Mesendoderm (in vitro differentiated cells): ENCODE measurements around the gene TNP1. TPM values are rescaled to one million over a fixed set of nuclear protein-coding genes. Genes with fewer than 3 reads are reported as not detected.

ENCODE experiments used
- DNase-seq: peaks from one replicate; pipeline ENCODE4 v3.0.0; 2013
- H2AK5ac ChIP-seq: 2 replicates; pipeline ENCODE4 v1.6.1; 2013; ENCODE audit warnings: low read length, inconsistent platforms
- H2BK120ac ChIP-seq: 2 replicates; pipeline ENCODE4 v1.6.1; 2013; ENCODE audit warnings: low read depth, mild to moderate bottlenecking, low read length, moderate library complexity, mixed read lengths
- H2BK15ac ChIP-seq: replicated peaks from 2 replicates; pipeline ENCODE4 v1.6.1; 2013; ENCODE audit warnings: low read depth, mild to moderate bottlenecking, moderate library complexity
- H2BK5ac ChIP-seq: 2 replicates; pipeline ENCODE4 v1.6.1; 2013; ENCODE audit warnings: low read length, inconsistent platforms
- H3K18ac ChIP-seq: 2 replicates; pipeline ENCODE4 v1.6.1; 2013; ENCODE audit warnings: mild to moderate bottlenecking, low read length, mixed read lengths
- H3K23ac ChIP-seq: one replicate; pipeline ENCODE4 v1.6.1; 2013; ENCODE audit warnings: low read length
- H3K27ac ChIP-seq: 2 replicates; pipeline ENCODE4 v1.5.1; 2013; ENCODE audit warnings: low read depth, mild to moderate bottlenecking, inconsistent platforms, low read length, moderate library complexity
- H3K27me3 ChIP-seq: 2 replicates; pipeline ENCODE4 v1.6.1; 2013; ENCODE audit warnings: low read length, control low read depth, mild to moderate bottlenecking, inconsistent platforms; ENCODE audit not compliant: insufficient read depth, poor library complexity
- H3K36me3 ChIP-seq: 2 replicates; pipeline ENCODE4 v1.6.1; 2013; ENCODE audit warnings: low read length, inconsistent platforms; ENCODE audit not compliant: control insufficient read depth, insufficient read depth
- H3K4ac ChIP-seq: one replicate; pipeline ENCODE4 v1.6.1; 2013; ENCODE audit warnings: low read depth, mild to moderate bottlenecking, low read length, moderate library complexity
- H3K4me1 ChIP-seq: 2 replicates; pipeline ENCODE4 v1.6.1; 2013; ENCODE audit warnings: low read depth, low read length, inconsistent platforms; ENCODE audit not compliant: control insufficient read depth
- H3K4me2 ChIP-seq: 2 replicates; pipeline ENCODE4 v1.6.1; 2013; ENCODE audit warnings: low read length
- H3K4me3 ChIP-seq: 2 replicates; pipeline ENCODE4 v1.5.1; 2013; ENCODE audit warnings: mild to moderate bottlenecking, low read length
- H3K56ac ChIP-seq: one replicate; pipeline ENCODE4 v1.6.1; 2013; ENCODE audit warnings: low read length
- H3K79me1 ChIP-seq: 2 replicates; pipeline ENCODE4 v1.6.1; 2013; ENCODE audit warnings: low read length, inconsistent platforms
- H3K79me2 ChIP-seq: 2 replicates; pipeline ENCODE4 v1.6.1; 2013; ENCODE audit warnings: mild to moderate bottlenecking, low read length; ENCODE audit not compliant: control insufficient read depth, insufficient read depth
- H3K9ac ChIP-seq: 2 replicates; pipeline ENCODE4 v1.6.1; 2013; ENCODE audit warnings: low read length, inconsistent platforms
- H4K5ac ChIP-seq: one replicate; pipeline ENCODE4 v1.6.1; 2013; ENCODE audit warnings: low read length
- H4K8ac ChIP-seq: one replicate; pipeline ENCODE4 v1.6.1; 2013; ENCODE audit warnings: low read depth, mild to moderate bottlenecking, control low read depth, low read length, moderate library complexity
- WGBS: extraction: QIAGEN DNeasy Blood & Tissue Kit; methylation state at CpG from one replicate; pipeline ENCODE4 v1.1.7; 2013; ENCODE audit warnings: low lambda C conversion rate, missing lambda C conversion rate; ENCODE audit not compliant: insufficient coverage; ENCODE audit errors: extremely low coverage; 5-methylcytosine and 5-hydroxymethylcytosine counted together
- polyA plus RNA-seq, 2 experiments: library from polyadenylated mRNA; stranded (reverse); fragments of 200-250 nt; gene quantifications; one replicate each; pipeline ENCODE4 v1.2.3, GENCODE V29; 2013

Gene TNP1, protein sequence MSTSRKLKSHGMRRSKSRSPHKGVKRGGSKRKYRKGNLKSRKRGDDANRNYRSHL
- not detected for polyA plus RNA-seq (2013, experiment 1 of 2)
- polyA plus RNA-seq (2013, experiment 2 of 2), result not detected

DNA sequence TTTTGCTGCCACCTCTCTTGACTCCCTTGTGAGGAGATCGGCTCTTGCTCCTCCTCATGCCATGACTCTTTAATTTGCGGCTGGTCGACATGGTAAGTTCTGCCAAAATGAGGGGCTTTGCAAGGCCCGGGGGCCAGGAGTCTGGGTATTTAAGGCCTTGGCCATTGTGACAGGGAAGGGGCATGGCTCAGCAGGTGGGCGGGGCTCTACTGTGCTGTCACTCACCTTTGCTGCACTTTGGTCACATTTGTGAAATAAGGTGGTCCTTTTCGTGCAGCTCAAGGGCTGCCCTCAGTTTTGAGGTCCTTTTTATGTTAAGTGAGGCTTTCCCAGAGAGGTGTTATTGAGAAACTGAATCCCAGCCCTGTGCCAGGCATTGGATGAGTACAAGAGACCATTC lies at the start of gene TNP1:
TSS of gene TNP1 (minus strand) at position 121 of the 400 bp plus-strand sequence. CDS start at position 91, 30 bp downstream.
- H3K4me1 ChIP-seq, result peaks cover 5% of the 10 kb centered on the region
- H3K56ac ChIP-seq, result no peak within 1 kb of the TSS
- no peak within 1 kb of the TSS for H3K27ac ChIP-seq
- no peaks in the 10 kb centered on the region for H3K79me2 ChIP-seq
- H2AK5ac ChIP-seq, result no peak within 1 kb of the TSS
- no peak within 1 kb of the TSS for H3K4ac ChIP-seq
- H2BK15ac ChIP-seq, result no peak within 1 kb of the TSS
- H3K18ac ChIP-seq, result no peak within 1 kb of the TSS
- no peaks in the 10 kb centered on the region for H3K79me1 ChIP-seq
- no peak within 1 kb of the TSS for H4K5ac ChIP-seq
- no peak within 1 kb of the TSS for H3K23ac ChIP-seq
- no peak within 1 kb of the TSS for H3K4me3 ChIP-seq
- H3K9ac ChIP-seq, result no peak within 1 kb of the TSS
- H3K4me2 ChIP-seq, result no peak within 1 kb of the TSS
- H2BK120ac ChIP-seq, result no peak within 1 kb of the TSS
- no peak within 1 kb of the TSS for H4K8ac ChIP-seq
- WGBS, result no CpG with 5 or more reads among the region's 6 CpGs
- H3K27me3 ChIP-seq, result no peaks in the 10 kb centered on the region
- H3K36me3 ChIP-seq, result no peaks in the 10 kb centered on the region
- DNase-seq, result no peak
- H2BK5ac ChIP-seq, result no peak within 1 kb of the TSS

DNA sequence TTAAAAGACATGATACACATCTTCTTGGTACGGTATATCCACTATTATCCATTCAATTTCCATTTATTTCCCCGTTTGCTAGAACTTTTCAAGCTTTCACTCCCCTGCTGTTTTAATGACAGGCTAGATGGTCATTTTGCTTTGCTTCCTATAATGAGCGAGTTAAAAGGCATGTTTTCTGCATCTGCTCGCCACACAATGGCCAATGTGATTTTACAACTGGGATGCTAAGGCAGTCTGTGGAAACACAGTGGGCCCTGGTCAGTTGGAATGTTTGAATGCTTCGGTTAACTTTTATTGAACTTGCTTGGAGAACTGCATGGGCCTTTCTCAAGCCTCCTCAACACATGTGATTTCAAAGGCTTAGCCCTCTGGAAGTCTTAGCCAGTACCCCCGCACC lies 48.4 kb upstream of the TNP1 start:
- Histone ChIP-seq H2BK5ac (no peak overlapping the region), H3K18ac (no peak overlapping the region), H4K8ac (no peak overlapping the region), H3K9ac (no peak overlapping the region), H3K4me1 (no peaks in the 10 kb centered on the region), H3K23ac (no peak overlapping the region), H3K79me1 (no peaks in the 10 kb centered on the region), H3K4ac (no peak overlapping the region), H2AK5ac (no peak overlapping the region), H4K5ac (no peak overlapping the region), H3K27ac (no peak overlapping the region), H3K56ac (no peak overlapping the region), H3K79me2 (no peaks in the 10 kb centered on the region), H3K4me3 (no peak overlapping the region), H3K4me2 (no peak overlapping the region), H2BK120ac (no peak overlapping the region), H3K36me3 (no peaks in the 10 kb centered on the region), H2BK15ac (no peak overlapping the region), H3K27me3 (no peaks in the 10 kb centered on the region)
- no peak for DNase-seq
- no CpG with 5 or more reads among the region's 6 CpGs for WGBS

DNA sequence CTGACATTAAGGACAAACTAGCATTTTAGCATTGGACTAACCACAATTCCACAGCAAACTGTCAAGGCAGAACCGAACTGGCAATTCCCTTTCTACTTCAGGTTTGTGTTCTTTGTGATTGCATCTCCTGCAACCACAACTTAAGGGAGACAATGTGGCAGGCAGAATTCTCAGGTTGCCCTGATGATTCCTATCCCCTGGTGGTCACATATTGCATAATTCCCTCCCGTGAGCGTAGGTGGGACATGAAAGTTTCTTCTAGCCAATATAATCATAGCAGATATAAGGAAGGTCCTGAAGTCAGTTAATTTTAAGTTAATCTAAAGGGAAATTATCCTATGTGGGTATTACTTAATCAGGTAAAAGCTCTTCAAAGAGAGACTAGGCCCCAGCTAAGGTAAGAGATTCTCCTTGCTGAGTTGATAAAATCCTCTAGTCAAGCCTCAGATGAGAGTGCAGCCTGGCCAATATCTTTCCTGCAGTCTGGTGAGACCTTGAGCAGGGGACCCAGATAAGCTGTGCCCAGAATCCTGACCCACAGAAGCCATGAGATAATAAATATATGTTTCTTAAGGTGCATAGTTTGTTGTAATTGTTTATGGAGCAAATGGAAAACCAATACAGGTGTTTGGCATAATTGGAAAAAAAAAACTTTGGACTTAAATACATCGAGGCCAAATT lies 45.9 kb upstream of the TNP1 start:
- Histone ChIP-seq H4K8ac (no peak overlapping the region), H3K27ac (no peak overlapping the region), H3K56ac (no peak overlapping the region), H3K4me2 (no peak overlapping the region), H3K18ac (no peak overlapping the region), H3K79me1 (no peaks in the 10 kb centered on the region), H3K23ac (no peak overlapping the region), H3K9ac (no peak overlapping the region), H4K5ac (no peak overlapping the region), H3K4me3 (no peak overlapping the region), H2AK5ac (no peak overlapping the region), H3K27me3 (no peaks in the 10 kb centered on the region), H3K4ac (no peak overlapping the region), H3K79me2 (no peaks in the 10 kb centered on the region), H2BK120ac (no peak overlapping the region), H3K4me1 (no peaks in the 10 kb centered on the region), H3K36me3 (no peaks in the 10 kb centered on the region), H2BK5ac (no peak overlapping the region), H2BK15ac (no peak overlapping the region)
- WGBS, result no CpG with 5 or more reads among the region's 4 CpGs
- peak; percentile 10 for DNase-seq

DNA sequence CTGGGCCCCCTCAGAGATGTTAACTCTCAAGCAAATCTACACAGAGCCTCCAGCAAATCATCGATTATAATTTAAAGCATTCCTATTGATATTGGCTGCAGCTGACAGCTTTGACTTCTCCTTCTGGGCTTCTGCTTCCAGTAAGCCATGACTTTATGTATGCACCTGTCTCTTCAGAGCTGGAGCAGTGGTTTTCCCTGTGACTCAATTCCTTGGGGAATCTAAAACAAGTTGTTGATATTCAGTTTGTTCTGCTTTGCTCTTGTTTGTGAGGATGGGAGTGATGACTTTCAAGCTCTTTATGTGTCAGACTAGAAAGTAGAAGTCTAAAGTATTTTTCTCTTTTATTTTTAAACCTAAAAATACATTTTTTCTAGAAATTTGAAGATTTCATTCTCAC lies 45.1 kb upstream of the TNP1 start:
- H3K27ac ChIP-seq, result no peak overlapping the region
- WGBS, result no CpG with 5 or more reads among the region's 1 CpG
- no peak overlapping the region for H4K8ac ChIP-seq
- no peaks in the 10 kb centered on the region for H3K79me1 ChIP-seq
- H3K9ac ChIP-seq, result no peak overlapping the region
- no peak overlapping the region for H2AK5ac ChIP-seq
- no peak overlapping the region for H3K18ac ChIP-seq
- no peak overlapping the region for H3K23ac ChIP-seq
- H3K4ac ChIP-seq, result no peak overlapping the region
- no peak overlapping the region for H2BK15ac ChIP-seq
- H3K36me3 ChIP-seq, result no peaks in the 10 kb centered on the region
- H3K4me3 ChIP-seq, result no peak overlapping the region
- H3K79me2 ChIP-seq, result no peaks in the 10 kb centered on the region
- H2BK5ac ChIP-seq, result no peak overlapping the region
- H3K4me1 ChIP-seq, result no peaks in the 10 kb centered on the region
- no peak overlapping the region for H3K4me2 ChIP-seq
- no peak overlapping the region for H3K56ac ChIP-seq
- H4K5ac ChIP-seq, result no peak overlapping the region
- DNase-seq, result no peak
- no peak overlapping the region for H2BK120ac ChIP-seq
- H3K27me3 ChIP-seq, result no peaks in the 10 kb centered on the region

DNA sequence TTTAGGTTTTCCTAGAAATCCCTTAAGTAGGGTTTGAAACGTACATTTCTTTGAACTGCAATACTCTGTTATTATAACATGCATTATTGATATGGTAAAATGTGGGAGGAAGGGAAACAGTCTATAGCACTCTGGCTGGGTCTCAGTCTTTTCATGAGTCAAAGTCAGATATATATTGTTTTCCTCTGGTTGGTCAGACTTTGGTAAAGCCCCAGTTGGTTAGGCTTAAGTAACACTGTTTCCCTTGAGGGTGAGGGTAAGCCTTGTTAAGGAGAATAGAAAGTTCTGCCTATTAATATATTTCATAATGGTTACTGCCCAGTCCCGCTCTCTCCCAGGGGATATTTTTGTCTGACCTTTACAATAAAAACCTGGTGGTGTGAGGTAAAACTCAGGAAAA lies 44.7 kb upstream of the TNP1 start:
- H2BK5ac ChIP-seq, result no peak overlapping the region
- H3K79me1 ChIP-seq, result no peaks in the 10 kb centered on the region
- no peak overlapping the region for H2BK120ac ChIP-seq
- H3K4me3 ChIP-seq, result no peak overlapping the region
- H3K23ac ChIP-seq, result no peak overlapping the region
- no peak overlapping the region for H3K56ac ChIP-seq
- no peak overlapping the region for H2BK15ac ChIP-seq
- H4K8ac ChIP-seq, result no peak overlapping the region
- H3K36me3 ChIP-seq, result no peaks in the 10 kb centered on the region
- no peaks in the 10 kb centered on the region for H3K27me3 ChIP-seq
- H3K27ac ChIP-seq, result no peak overlapping the region
- no peak overlapping the region for H3K4ac ChIP-seq
- H3K4me1 ChIP-seq, result no peaks in the 10 kb centered on the region
- H3K18ac ChIP-seq, result no peak overlapping the region
- H2AK5ac ChIP-seq, result no peak overlapping the region
- H3K79me2 ChIP-seq, result no peaks in the 10 kb centered on the region
- no CpG with 5 or more reads among the region's 2 CpGs for WGBS
- no peak overlapping the region for H3K4me2 ChIP-seq
- H4K5ac ChIP-seq, result no peak overlapping the region
- DNase-seq, result no peak
- no peak overlapping the region for H3K9ac ChIP-seq

DNA sequence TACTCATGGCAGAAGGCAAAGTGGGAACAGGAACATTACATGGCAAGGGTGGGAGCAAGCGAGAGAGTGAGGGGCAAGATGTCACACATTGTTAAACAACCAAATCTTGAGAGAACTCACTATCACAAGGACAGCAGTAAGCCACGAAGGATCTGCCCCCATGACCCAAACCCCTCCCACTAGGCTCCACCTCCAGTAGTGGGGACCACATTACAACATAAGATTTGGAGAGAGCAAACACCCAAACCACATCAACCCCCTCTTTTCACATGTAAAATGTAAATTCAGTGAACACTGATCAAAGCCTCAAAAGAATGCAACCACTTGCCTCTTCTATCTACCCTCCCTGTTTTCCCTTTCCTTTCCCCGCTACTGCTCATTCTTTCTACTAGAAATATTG lies 43.6 kb upstream of the TNP1 start:
- Histone ChIP-seq H3K79me2 (no peaks in the 10 kb centered on the region), H3K23ac (no peak overlapping the region), H3K27me3 (no peaks in the 10 kb centered on the region), H3K4ac (no peak overlapping the region), H3K56ac (no peak overlapping the region), H3K36me3 (no peaks in the 10 kb centered on the region), H2BK120ac (no peak overlapping the region), H2BK5ac (no peak overlapping the region), H3K18ac (no peak overlapping the region), H3K9ac (no peak overlapping the region), H2BK15ac (no peak overlapping the region), H3K79me1 (no peaks in the 10 kb centered on the region), H3K4me1 (no peaks in the 10 kb centered on the region), H2AK5ac (no peak overlapping the region), H4K8ac (no peak overlapping the region), H3K27ac (no peak overlapping the region), H4K5ac (no peak overlapping the region), H3K4me2 (no peak overlapping the region), H3K4me3 (no peak overlapping the region)
- no peak for DNase-seq
- no CpG with 5 or more reads among the region's 3 CpGs for WGBS
